Uterus (tissue), 2 donors: ENCODE results near the gene TRPM1.

Experiments used
- CTCF ChIP-seq, 4 experiments: fragments of 200-600 bp in 2 of 4; fragments of 450-650 bp in 2 of 4; sonication (generic) in 2 of 4; IDR thresholded peaks; one replicate each; pipeline ENCODE4 v1.5.1; 2016 to 2019; ENCODE audit warnings: antibody characterized with exemption in 4 of 4, mild to moderate bottlenecking in 2 of 4, moderate library complexity in 1 of 4
- POLR2A ChIP-seq, 2 donors: fragments of 450-650 bp; IDR thresholded peaks; one replicate each; pipeline ENCODE4 v1.6.1; 2016; ENCODE audit warnings: antibody characterized with exemption in 2 of 2, mild to moderate bottlenecking in 1 of 2, moderate library complexity in 1 of 2

GRCh38 chr15:31111091-31111647, 9.6 kb upstream of the TRPM1 start:
- TF ChIP-seq CTCF (IDR thresholded peaks at IDR 0.05), result no peak
- no peak for TF ChIP-seq POLR2A (IDR thresholded peaks at IDR 0.05)
